Esophagus muscularis mucosa (tissue), 4 donors: ENCODE data around the gene XPO4.

Experiments used
- EP300 ChIP-seq: sonication (generic); formaldehyde crosslinking; IDR thresholded peaks from one replicate; pipeline ENCODE4 v1.6.1; 2017; ENCODE audit warnings: antibody characterized with exemption
- POLR2AphosphoS5 ChIP-seq, 2 donors: sonication (generic); formaldehyde crosslinking; IDR thresholded peaks; one replicate each; pipeline ENCODE4 v1.6.1; 2017; ENCODE audit warnings: antibody characterized with exemption in 2 of 2
- TF ChIP-seq, protein P1 (sequence below), 3 experiments: fragments of 200-600 bp in 2 of 3; fragments of 450-650 bp in 1 of 3; sonication (generic) in 2 of 3; IDR thresholded peaks; one replicate each; pipeline ENCODE4 v1.5.1; 2017 to 2019; ENCODE audit warnings: antibody characterized with exemption in 3 of 3, mild to moderate bottlenecking in 2 of 3, moderate library complexity in 1 of 3

DNA sequence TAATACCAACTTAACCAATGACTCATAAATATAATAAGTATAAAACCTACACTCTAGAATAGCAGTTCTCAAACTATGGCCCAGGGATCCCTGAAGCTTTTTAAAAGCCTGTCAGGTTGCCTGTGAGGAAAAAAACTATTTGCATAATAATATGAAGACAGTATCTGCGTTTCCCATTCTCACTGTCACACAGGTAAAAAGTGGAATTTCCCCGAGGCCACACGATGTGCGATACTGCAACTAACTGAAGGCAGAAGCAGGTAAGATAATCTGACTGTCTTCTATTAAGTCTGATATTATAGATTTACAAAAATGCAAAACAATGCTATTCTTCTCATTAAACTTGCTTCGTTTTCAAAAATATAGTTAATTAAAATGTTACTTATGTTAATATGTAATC is 76.2 kb downstream of the XPO4 start:
- TF ChIP-seq EP300 (no peak), POLR2AphosphoS5 (IDR thresholded peaks at IDR 0.05) (no peak)
- TF ChIP-seq, protein P1, sequence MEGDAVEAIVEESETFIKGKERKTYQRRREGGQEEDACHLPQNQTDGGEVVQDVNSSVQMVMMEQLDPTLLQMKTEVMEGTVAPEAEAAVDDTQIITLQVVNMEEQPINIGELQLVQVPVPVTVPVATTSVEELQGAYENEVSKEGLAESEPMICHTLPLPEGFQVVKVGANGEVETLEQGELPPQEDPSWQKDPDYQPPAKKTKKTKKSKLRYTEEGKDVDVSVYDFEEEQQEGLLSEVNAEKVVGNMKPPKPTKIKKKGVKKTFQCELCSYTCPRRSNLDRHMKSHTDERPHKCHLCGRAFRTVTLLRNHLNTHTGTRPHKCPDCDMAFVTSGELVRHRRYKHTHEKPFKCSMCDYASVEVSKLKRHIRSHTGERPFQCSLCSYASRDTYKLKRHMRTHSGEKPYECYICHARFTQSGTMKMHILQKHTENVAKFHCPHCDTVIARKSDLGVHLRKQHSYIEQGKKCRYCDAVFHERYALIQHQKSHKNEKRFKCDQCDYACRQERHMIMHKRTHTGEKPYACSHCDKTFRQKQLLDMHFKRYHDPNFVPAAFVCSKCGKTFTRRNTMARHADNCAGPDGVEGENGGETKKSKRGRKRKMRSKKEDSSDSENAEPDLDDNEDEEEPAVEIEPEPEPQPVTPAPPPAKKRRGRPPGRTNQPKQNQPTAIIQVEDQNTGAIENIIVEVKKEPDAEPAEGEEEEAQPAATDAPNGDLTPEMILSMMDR (IDR thresholded peaks at IDR 0.05) = no peak
